ENCODE measurements around the gene RASL11B. TPM values are rescaled to one million over a fixed set of nuclear protein-coding genes. Genes with fewer than 3 reads are reported as not detected.

RASL11B gene
- total RNA-seq, 2 experiments from 2014 or later: 0.25 to 0.33 TPM

DNA sequence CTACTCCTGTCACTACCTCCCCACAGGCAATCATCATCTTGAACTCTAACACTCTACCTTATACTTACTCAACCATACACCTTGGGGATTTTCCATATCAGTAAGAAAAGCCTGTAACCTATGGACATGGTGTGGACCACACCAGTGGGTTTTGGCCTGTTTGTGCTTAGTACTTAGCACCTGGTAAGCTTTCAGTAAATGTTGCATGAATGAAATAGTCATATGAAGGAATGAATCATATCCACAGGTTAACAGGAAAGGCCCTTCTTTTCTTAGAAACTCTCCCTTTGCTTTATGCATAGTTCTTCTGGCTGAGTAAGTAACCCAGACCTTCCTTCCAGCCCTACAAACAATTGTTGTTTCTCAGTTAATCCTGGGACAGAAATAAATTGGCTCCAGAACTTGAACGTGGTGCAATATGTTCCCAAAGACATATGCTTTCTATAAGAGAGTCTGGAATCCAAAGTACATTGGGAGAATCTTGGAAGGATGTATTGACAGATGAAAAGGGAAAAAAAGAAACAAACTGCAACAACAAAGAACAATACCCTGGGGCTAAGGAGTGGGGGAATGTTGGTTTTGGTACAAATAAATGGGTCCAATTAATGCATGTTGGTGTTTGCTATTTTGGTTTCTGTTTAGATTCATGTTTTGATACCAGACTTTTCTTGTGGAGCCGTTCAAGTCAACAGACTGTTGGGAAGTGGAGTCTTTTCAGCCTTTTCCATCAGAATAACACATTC lies 27.8 kb downstream of the RASL11B start:
- ChIA-PET POLR2A (no interaction called here), CTCF (no interaction called here)
- peaks cover 12% of the 10 kb centered on the region for H3K36me3 Mint-ChIP-seq (ENCODE audit: low read depth)
- peaks cover 7% of the 10 kb centered on the region for H3K9me3 Mint-ChIP-seq
- no peaks in the 10 kb centered on the region for H3K27me3 Mint-ChIP-seq
- H3K4me3 Mint-ChIP-seq: no peak overlapping the region
- H3K4me1 Mint-ChIP-seq: peaks cover 28% of the 10 kb centered on the region
- no peak for DNase-seq
- H3K27ac Mint-ChIP-seq: peak overlapping the region; percentile 54

GRCh38 chr4:52890521-52890791 lies 28.3 kb downstream of the RASL11B start:
- POLR2A ChIA-PET: no interaction called here
- Mint-ChIP-seq H3K4me3 (no peak overlapping the region), H3K27ac (peak overlapping the region; percentile 33), H3K36me3 (ENCODE audit: low read depth) (peaks cover 9% of the 10 kb centered on the region), H3K4me1 (peaks cover 28% of the 10 kb centered on the region), H3K9me3 (peaks cover 7% of the 10 kb centered on the region), H3K27me3 (no peaks in the 10 kb centered on the region)
- CTCF ChIA-PET: no interaction called here
- no peak for DNase-seq

GRCh38 chr4:52891743-52892142 lies 29.6 kb downstream of the RASL11B start:
- CTCF ChIA-PET: no interaction called here
- Mint-ChIP-seq H3K9me3 (peaks cover 10% of the 10 kb centered on the region), H3K36me3 (ENCODE audit: low read depth) (peaks cover 7% of the 10 kb centered on the region), H3K27me3 (no peaks in the 10 kb centered on the region), H3K4me3 (no peak overlapping the region), H3K27ac (no peak overlapping the region), H3K4me1 (peaks cover 28% of the 10 kb centered on the region)
- POLR2A ChIA-PET: no interaction called here
- DNase-seq: no peak

DNA sequence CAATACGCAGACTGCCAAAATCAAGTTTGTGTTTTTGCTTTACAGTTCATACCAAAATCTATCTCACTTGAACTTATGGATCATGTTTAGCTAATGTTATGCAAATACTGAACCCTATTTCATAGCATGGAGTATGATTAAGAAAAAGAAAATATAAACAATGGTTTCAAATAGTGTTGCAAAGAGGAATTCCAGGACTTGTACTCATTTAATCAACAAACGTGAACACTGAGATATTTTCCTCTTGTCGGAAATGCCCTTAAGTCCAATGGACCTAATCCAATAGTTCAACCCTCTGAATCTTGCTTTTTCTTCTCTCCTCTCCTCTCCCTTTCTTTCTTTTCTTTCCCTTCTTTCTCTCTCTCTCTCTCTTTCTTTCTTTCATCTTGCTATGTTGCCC lies 30.8 kb downstream of the RASL11B start:
- CTCF ChIA-PET: interaction anchor here (1.3 to 2.6 kb wide), 2 partner anchors 9 to 19 kb away, joined by 3 to 11 read pairs; no protein-coding TSS in a partner anchor
- no peak overlapping the region for H3K27ac Mint-ChIP-seq

DNA sequence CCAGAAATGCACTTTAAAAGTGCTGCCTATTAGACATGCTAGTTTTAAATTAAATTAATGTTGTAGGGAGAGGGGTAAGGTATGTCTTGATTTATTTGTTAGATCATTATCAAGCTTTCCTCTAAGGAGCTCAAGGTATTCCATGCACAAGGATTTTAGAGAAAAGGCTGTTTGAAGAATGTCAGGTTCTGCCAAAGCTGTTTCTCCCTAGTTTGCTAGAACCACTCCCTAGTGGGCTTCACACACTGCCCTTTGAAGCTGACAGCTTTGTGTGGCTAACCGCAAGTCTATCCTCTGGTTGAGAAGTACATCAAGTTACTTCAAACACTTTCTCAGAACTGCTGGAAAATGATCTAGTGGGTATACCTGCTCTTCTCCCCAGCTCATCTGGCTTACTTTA lies 32.3 kb downstream of the RASL11B start:
- CTCF ChIA-PET: interaction anchor here (2.6 kb wide), 1 partner anchor 17 kb away, joined by 11 read pairs; no protein-coding TSS in a partner anchor
- Mint-ChIP-seq H3K9me3 (peaks cover 9% of the 10 kb centered on the region), H3K4me1 (peaks cover 23% of the 10 kb centered on the region), H3K4me3 (no peak overlapping the region), H3K27me3 (no peaks in the 10 kb centered on the region), H3K27ac (no peak overlapping the region), H3K36me3 (ENCODE audit: low read depth) (no peaks in the 10 kb centered on the region)
- DNase-seq: no peak
- POLR2A ChIA-PET: no interaction called here

More for the DNA sequence above, 30.8 kb downstream of the RASL11B start:
- Mint-ChIP-seq H3K36me3 (ENCODE audit: low read depth) (peaks cover 7% of the 10 kb centered on the region), H3K9me3 (peaks cover 10% of the 10 kb centered on the region), H3K27me3 (no peaks in the 10 kb centered on the region), H3K4me3 (no peak overlapping the region), H3K4me1 (peaks cover 28% of the 10 kb centered on the region)
- no peak for DNase-seq
- POLR2A ChIA-PET: no interaction called here

DNA sequence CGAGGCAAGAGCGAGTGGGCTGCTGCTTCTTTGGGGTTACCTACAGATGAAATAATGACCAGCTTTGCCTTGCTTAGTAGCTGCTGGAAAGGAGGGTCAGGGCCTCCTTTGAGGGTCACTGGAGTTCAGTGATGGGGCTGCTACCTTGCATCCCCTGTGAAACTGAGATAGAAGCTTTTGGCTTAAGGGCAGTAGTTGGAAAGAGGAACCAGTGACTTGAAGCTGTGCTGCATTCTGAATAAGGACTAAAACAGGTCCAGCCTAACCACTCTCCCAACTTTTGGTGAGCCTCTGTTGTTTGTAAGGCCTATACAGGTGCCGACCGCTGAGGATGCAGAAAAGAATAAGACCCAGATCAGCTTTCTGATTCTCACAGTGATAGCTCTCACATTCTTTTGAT lies 41.2 kb downstream of the RASL11B start:
- H3K4me3 Mint-ChIP-seq: no peak overlapping the region
- H3K27ac Mint-ChIP-seq: no peak overlapping the region
- no peaks in the 10 kb centered on the region for H3K27me3 Mint-ChIP-seq
- no peak for DNase-seq
- ChIA-PET CTCF (interaction anchor here (0.6 to 2.2 kb wide), 2 partner anchors 8 to 202 kb away, joined by 4 to 8 read pairs; no protein-coding TSS in a partner anchor), POLR2A (no interaction called here)
- H3K9me3 Mint-ChIP-seq: peaks cover 3% of the 10 kb centered on the region
- peaks cover 4% of the 10 kb centered on the region for H3K36me3 Mint-ChIP-seq (ENCODE audit: low read depth)
- H3K4me1 Mint-ChIP-seq: no peaks in the 10 kb centered on the region

- H3K9me3 Mint-ChIP-seq: no peaks in the 10 kb centered on the region
- H3K4me1 Mint-ChIP-seq: no peaks in the 10 kb centered on the region
- H3K27ac Mint-ChIP-seq: no peak overlapping the region
- ChIA-PET CTCF (no interaction called here), POLR2A (no interaction called here)
- no peak overlapping the region for H3K4me3 Mint-ChIP-seq
- no peak for DNase-seq
- peaks cover 4% of the 10 kb centered on the region for H3K36me3 Mint-ChIP-seq (ENCODE audit: low read depth)
- H3K27me3 Mint-ChIP-seq: no peaks in the 10 kb centered on the region
These were observed 42.3 kb downstream of the RASL11B start for GRCh38 chr4:52904421-52904820.

DNA sequence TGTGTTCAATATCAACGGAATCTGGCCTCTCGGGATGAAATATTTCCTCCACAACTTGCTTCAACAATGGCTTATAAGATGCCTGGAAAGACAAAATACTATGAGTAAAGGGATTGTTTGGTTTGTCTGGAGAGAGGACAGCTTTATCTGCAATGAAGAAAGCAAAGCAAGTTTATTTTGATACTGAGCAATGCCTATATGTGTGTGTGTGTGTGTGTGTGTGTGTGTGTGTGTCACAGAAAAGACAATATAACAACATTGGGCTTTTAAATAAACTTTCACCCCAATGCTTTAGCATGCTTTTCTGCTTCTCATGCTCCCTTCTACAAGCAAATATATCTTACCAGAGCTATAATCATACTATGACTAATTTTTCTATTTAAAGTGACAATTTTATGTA lies 45.4 kb downstream of the RASL11B start:
- POLR2A ChIA-PET: no interaction called here
- DNase-seq: no peak
- peaks cover under 1% of the 10 kb centered on the region for H3K4me1 Mint-ChIP-seq

GRCh38 chr4:52910115-52910514 lies 48.0 kb downstream of the RASL11B start:
- H3K4me1 Mint-ChIP-seq: peaks cover 7% of the 10 kb centered on the region
- POLR2A ChIA-PET: no interaction called here
- no peaks in the 10 kb centered on the region for H3K9me3 Mint-ChIP-seq
- no peak overlapping the region for H3K27ac Mint-ChIP-seq
- H3K4me3 Mint-ChIP-seq: no peak overlapping the region
- no peaks in the 10 kb centered on the region for H3K27me3 Mint-ChIP-seq
- CTCF ChIA-PET: interaction anchor here (0.7 to 3.7 kb wide), 3 partner anchors 14 to 534 kb away, joined by 3 to 23 read pairs (median 4); no protein-coding TSS in a partner anchor
- no peak for DNase-seq
- no peaks in the 10 kb centered on the region for H3K36me3 Mint-ChIP-seq (ENCODE audit: low read depth)

More for the DNA sequence above, 45.4 kb downstream of the RASL11B start:
- CTCF ChIA-PET: no interaction called here
- H3K4me3 Mint-ChIP-seq: no peak overlapping the region
- no peak overlapping the region for H3K27ac Mint-ChIP-seq
- H3K36me3 Mint-ChIP-seq (ENCODE audit: low read depth): no peaks in the 10 kb centered on the region
- H3K27me3 Mint-ChIP-seq: no peaks in the 10 kb centered on the region
- no peaks in the 10 kb centered on the region for H3K9me3 Mint-ChIP-seq

- H3K27me3 Mint-ChIP-seq: no peaks in the 10 kb centered on the region
- H3K27ac Mint-ChIP-seq: no peak overlapping the region
- ChIA-PET POLR2A (no interaction called here), CTCF (interaction anchor here (0.6 to 3.7 kb wide), 16 partner anchors 9 to 366 kb away, joined by 3 to 23 read pairs (median 4); no protein-coding TSS in a partner anchor)
- no peak overlapping the region for H3K4me3 Mint-ChIP-seq
- peaks cover 10% of the 10 kb centered on the region for H3K4me1 Mint-ChIP-seq
- peak; percentile 74 for DNase-seq
- H3K9me3 Mint-ChIP-seq: no peaks in the 10 kb centered on the region
- no peaks in the 10 kb centered on the region for H3K36me3 Mint-ChIP-seq (ENCODE audit: low read depth)
These were observed 49.7 kb downstream of the RASL11B start for GRCh38 chr4:52911684-52912294.

DNA sequence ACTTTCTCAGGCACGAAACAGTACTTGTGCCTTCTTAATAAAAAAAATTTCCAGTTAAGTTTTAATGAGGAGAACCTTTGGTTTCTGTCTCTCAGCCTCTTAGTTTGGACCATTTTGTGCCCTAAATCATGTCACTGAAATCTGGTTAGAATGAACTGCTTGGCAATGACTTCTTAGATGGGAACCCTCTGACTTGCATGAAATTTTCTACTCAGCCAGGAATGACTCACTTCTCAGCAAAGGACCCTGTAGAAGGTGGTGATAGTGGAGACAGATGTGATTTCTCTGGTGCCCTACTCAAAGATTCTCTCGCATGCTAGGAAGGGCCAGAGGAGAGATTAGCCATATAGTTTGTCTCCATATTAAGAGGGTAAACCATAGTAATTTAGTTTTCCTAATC lies 50.5 kb downstream of the RASL11B start:
- Mint-ChIP-seq H3K27me3 (no peaks in the 10 kb centered on the region), H3K27ac (no peak overlapping the region), H3K9me3 (no peaks in the 10 kb centered on the region), H3K4me1 (peaks cover 10% of the 10 kb centered on the region), H3K36me3 (ENCODE audit: low read depth) (no peaks in the 10 kb centered on the region), H3K4me3 (no peak overlapping the region)
- ChIA-PET CTCF (interaction anchor here (0.6 to 3.7 kb wide), 4 partner anchors 10 to 288 kb away, joined by 3 to 23 read pairs (median 7); no protein-coding TSS in a partner anchor), POLR2A (no interaction called here)
- no peak for DNase-seq

GRCh38 chr4:52914051-52914605 lies 52.0 kb downstream of the RASL11B start:
- no peaks in the 10 kb centered on the region for H3K36me3 Mint-ChIP-seq (ENCODE audit: low read depth)
- no peak overlapping the region for H3K27ac Mint-ChIP-seq
- POLR2A ChIA-PET: no interaction called here
- CTCF ChIA-PET: interaction anchor here (0.6 to 1.2 kb wide), 3 partner anchors 25 to 1320 kb away, joined by 3 to 4 read pairs (median 3); no protein-coding TSS in a partner anchor
- no peak overlapping the region for H3K4me3 Mint-ChIP-seq
- no peaks in the 10 kb centered on the region for H3K9me3 Mint-ChIP-seq
- peaks cover 10% of the 10 kb centered on the region for H3K4me1 Mint-ChIP-seq
- DNase-seq: no peak
- no peaks in the 10 kb centered on the region for H3K27me3 Mint-ChIP-seq

- Mint-ChIP-seq H3K4me1 (peaks cover 10% of the 10 kb centered on the region), H3K27ac (no peak overlapping the region), H3K27me3 (no peaks in the 10 kb centered on the region), H3K4me3 (no peak overlapping the region), H3K36me3 (ENCODE audit: low read depth) (no peaks in the 10 kb centered on the region), H3K9me3 (no peaks in the 10 kb centered on the region)
- DNase-seq: no peak
- CTCF ChIA-PET: interaction anchor here (1.1 to 1.2 kb wide), 2 partner anchors 26 to 1319 kb away, joined by 3 read pairs; no protein-coding TSS in a partner anchor
- POLR2A ChIA-PET: interaction anchor here (0.6 kb wide), 1 partner anchor 202 kb away, joined by 3 read pairs; no protein-coding TSS in a partner anchor
These were observed 53.1 kb downstream of the RASL11B start for GRCh38 chr4:52915191-52915590.

All from activated CD4-positive, alpha-beta memory T cell treated with anti-CD3 and anti-CD28 coated beads, Interleukin-2, amount 10 ng/mL, durations not matched to agents 7 days and 5 days (primary cell).